Keratinocyte (primary cell): Measurements from ENCODE around the gene ECM2.

Source experiments
- EZH2 ChIP-seq: IDR thresholded peaks from one replicate; pipeline ENCODE4 v1.6.1; 2012; ENCODE audit warnings: inconsistent platforms, mild to moderate bottlenecking, low read length, moderate library complexity
- TF ChIP-seq, protein P1 (sequence below), 3 experiments: IDR thresholded peaks in 1 of 3; conservative IDR thresholded peaks in 1 of 3; optimal IDR thresholded peaks in 1 of 3; 2 replicates in 2 of 3; 3 replicates in 1 of 3; pipeline versions ENCODE3 to v1.5.1; 2011; ENCODE audit warnings: low read length in 3 of 3, mild to moderate bottlenecking in 3 of 3, moderate library complexity in 2 of 3, control low read depth in 1 of 3, inconsistent platforms in 1 of 3; ENCODE audit not compliant: insufficient read depth in 2 of 3; ENCODE audit errors: extremely low read depth in 1 of 3

DNA sequence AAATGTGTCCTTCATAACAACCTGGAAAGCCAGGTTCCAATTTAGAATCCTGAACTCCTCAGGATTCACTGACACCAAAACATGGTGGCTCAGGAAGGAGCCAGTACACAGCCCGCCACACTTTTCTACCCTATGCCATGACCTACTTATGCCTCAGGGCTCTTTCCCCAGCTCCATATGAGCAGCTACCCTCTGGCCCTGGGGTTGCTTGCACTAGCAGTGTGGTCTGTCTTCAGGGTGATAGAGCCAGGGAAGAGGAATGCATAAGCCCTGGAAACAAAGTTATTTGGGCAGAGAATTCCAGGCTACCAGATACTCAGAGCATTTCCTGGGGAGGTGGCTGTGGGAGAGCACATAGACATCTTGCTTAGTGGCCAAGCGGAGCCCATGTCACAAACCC lies 15.0 kb upstream of the ECM2 start:
- TF ChIP-seq, protein P1, sequence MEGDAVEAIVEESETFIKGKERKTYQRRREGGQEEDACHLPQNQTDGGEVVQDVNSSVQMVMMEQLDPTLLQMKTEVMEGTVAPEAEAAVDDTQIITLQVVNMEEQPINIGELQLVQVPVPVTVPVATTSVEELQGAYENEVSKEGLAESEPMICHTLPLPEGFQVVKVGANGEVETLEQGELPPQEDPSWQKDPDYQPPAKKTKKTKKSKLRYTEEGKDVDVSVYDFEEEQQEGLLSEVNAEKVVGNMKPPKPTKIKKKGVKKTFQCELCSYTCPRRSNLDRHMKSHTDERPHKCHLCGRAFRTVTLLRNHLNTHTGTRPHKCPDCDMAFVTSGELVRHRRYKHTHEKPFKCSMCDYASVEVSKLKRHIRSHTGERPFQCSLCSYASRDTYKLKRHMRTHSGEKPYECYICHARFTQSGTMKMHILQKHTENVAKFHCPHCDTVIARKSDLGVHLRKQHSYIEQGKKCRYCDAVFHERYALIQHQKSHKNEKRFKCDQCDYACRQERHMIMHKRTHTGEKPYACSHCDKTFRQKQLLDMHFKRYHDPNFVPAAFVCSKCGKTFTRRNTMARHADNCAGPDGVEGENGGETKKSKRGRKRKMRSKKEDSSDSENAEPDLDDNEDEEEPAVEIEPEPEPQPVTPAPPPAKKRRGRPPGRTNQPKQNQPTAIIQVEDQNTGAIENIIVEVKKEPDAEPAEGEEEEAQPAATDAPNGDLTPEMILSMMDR (optimal IDR thresholded peaks at IDR 0.05 in 1 of 3, IDR thresholded peaks at IDR 0.05 in 1 of 3, conservative IDR thresholded peaks at IDR 0.05 in 1 of 3; ENCODE audit: extremely low read depth in 1 of 3, insufficient read depth in 2 of 3, low read length in 3 of 3): no peak
- no peak for TF ChIP-seq EZH2
